HG03066 (cell line): ENCODE results near the gene DGKG.

Experiments
- ATAC-seq: cut with Tn5 transposase; IDR thresholded peaks from one replicate; pipeline ENCODE4 v1.9.1; 2021; ENCODE audit warnings: low read depth; ENCODE audit not compliant: unreplicated experiment

DGKG gene

GRCh38 chr3:186247821-186248814, 113.9 kb downstream of the DGKG start:
- ATAC-seq: no peak

- no peak for ATAC-seq
Measured at GRCh38 chr3:186246941-186247340, 115.1 kb downstream of the DGKG start.

- no peak for ATAC-seq
Measured at GRCh38 chr3:186244016-186244415, 118.0 kb downstream of the DGKG start.

- peak; percentile 79 for ATAC-seq
Measured at GRCh38 chr3:186241910-186242821, 119.9 kb downstream of the DGKG start.

GRCh38 chr3:186239321-186239720, 122.7 kb downstream of the DGKG start:
- no peak for ATAC-seq

- ATAC-seq: no peak
Measured at GRCh38 chr3:186237915-186238314, 124.1 kb downstream of the DGKG start.

GRCh38 chr3:186236357-186237020, 125.5 kb downstream of the DGKG start:
- ATAC-seq: no peak

- ATAC-seq: peak; percentile 86
Measured at GRCh38 chr3:186235554-186235953, 126.5 kb downstream of the DGKG start.

- ATAC-seq: no peak
Measured at GRCh38 chr3:186234152-186234551, 127.9 kb downstream of the DGKG start.

- ATAC-seq: no peak
Measured at GRCh38 chr3:186226482-186226881, 135.6 kb downstream of the DGKG start.

GRCh38 chr3:186225603-186226002, 136.4 kb downstream of the DGKG start:
- peak; percentile 49 for ATAC-seq

- no peak for ATAC-seq
Measured at GRCh38 chr3:186224041-186224610, 137.9 kb downstream of the DGKG start.

GRCh38 chr3:186223476-186223875, 138.6 kb downstream of the DGKG start:
- no peak for ATAC-seq

- ATAC-seq: no peak
Measured at GRCh38 chr3:186221760-186222378, 140.2 kb downstream of the DGKG start.

GRCh38 chr3:186220911-186221645, 141.0 kb downstream of the DGKG start:
- no peak for ATAC-seq

- no peak for ATAC-seq
Measured at GRCh38 chr3:186220365-186220764, 141.7 kb downstream of the DGKG start.

GRCh38 chr3:186219211-186219638, 142.8 kb downstream of the DGKG start:
- no peak for ATAC-seq

GRCh38 chr3:186218421-186218820, 143.6 kb downstream of the DGKG start:
- ATAC-seq: no peak

GRCh38 chr3:186217820-186218164, 144.2 kb downstream of the DGKG start:
- ATAC-seq: peak; percentile 95
